GM21576 (cell line): ENCODE data around the gene TTYH3.
"Not testable (repeated sequence)": the region's sequence is repeated elsewhere in the genome, so short reads cannot be mapped to it uniquely, and the experiment has no call there.

ENCODE experiments used
- ATAC-seq: cut with Tn5 transposase; IDR thresholded peaks from one replicate; pipeline ENCODE4 v1.9.1; 2021; ENCODE audit warnings: mild to moderate bottlenecking, moderate library complexity; ENCODE audit not compliant: unreplicated experiment

TTYH3 gene

DNA sequence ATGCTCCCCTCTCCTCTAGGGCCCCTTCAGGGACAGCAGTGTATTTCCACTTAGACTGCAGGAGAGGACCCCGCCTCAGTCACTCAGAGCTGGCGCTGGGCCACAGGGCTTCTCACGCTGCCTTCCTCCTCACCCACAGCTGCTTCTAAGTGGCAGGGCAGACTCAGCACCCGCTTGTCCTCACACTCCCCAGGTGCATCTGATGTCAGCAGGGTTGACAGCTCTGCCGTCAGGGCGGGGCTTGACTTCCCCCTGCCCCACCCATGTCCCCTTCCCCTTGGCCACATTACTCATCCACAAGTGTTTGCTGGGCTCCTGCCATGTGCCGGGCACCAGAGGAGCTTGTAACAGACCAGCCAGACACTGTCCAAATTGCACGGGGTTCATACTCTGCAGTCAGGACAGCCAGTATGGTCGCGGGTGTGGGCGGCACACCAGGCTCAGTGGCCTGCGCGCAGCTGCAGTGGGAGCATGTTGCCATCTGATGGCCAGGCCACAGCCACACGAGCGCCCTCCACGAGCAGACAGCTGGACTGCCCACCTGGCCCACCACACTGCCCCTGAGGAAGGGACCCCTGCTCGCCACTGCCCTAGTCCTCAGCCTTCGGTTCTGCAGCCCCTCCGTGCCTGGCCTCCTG, 29.3 kb upstream of the TTYH3 start:
- ATAC-seq, result no peak

DNA sequence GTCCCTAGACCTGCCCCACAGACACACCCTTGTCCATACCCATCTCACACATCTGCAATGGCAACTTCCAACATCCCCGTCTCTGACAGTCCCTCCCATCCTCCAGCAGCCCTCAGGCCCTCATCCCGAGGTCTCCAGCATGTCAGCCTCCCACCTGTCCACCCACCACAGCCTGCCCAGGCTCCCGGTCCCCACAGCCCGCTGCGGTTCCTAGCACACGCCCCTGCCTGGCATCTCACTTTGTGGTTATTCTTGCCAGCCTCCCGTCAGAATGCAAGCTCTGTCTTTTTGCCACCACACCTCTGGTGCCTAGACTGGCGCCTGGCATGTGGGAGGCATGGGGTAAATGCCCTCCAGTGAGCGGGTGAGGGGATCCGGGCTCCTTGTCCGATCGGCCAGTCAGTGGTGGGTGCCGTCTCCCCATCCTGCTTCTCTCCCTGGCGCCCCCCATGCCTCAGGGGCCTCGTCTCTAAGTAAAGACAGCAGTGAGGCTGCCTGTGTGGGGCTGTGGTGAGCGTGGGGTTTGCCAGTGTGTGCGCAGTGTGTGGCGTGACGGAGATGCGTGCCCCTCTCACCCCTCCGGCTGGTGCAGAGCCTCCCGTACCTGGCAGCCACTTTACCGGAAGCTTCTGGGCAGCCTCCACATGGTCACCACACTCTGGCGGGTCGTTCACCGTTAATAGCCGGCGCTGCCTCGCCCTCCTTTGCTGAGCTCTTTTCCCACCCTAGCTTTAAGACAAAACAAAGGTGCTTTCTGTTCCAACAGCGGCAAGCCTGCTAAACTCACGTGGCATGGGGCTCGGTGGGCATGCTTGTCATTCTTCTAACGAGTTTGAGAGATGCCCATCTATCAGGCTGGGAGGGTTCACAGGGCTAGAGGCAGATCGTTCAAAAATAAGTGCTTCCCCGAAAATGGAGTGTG, 28.5 kb upstream of the TTYH3 start:
- no peak for ATAC-seq

DNA sequence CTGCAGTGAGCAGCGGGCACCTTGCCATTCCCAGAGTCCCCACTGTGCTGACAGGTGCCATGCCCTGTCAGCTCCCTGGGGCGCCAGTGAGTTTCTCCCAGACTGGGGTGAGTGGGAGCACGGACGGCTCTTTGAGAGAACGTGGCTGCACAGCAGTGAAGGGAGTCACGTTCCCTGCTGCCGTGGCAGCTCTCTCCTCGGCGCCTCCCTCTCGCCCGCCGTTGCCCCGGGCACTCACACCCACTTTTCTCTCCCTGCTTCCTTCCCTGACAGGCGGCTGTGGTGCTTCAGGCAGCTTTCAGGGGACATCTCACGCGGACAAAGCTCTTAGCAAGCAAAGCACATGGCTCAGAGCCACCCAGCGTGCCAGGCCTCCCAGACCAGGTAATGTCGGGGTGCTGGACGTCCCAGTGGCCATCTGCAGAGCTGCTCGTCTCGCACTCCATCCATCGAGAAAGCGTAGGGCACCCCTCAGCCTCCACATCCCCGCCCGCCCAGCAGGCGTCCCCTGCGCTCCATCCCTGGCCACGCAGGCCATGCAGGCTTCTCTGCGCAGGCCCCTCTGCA, 27.1 kb upstream of the TTYH3 start:
- no peak for ATAC-seq

DNA sequence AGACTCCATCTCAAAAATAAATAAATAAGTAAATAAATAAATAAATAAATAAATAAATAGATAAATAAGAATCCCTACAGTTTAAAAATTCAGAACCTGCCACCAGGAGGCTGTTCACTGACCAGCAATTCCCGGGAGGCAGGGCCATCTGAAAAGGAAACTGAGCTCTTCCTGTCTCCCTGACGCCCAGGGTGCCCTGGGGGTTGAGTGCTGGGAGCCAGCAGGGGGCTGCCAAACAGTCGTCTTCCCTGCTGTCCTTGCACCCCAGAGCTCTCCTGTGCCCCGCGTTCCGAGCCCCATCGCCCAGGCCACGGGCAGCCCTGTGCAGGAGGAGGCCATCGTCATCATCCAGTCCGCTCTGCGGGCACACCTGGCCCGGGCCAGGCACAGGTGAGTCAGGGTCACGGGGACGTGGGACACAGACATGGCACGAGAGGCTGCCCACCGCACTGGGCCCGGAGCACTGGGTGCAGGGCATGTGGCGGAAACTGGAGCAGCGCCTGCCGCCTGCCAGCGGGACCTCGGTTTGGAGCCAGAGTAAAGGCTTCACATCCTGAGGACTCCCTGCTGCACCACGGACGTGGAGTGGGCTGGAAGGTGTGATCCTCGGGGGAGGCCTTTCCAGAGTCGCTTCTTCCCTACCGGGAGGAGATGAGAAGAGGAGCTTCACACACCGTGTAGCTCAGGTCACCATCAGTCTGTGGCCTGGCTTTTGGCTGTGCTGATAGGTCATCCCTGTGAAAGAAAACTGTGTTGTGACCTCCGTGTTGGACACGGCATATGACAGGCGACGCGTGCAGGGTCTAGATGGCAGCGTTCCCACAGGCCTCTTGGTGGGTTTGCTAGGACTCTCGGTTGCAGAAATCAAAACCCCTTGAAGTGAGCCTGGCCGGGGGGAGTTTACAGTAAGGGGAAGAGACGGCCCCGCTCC, 25.9 kb upstream of the TTYH3 start:
- no peak for ATAC-seq

DNA sequence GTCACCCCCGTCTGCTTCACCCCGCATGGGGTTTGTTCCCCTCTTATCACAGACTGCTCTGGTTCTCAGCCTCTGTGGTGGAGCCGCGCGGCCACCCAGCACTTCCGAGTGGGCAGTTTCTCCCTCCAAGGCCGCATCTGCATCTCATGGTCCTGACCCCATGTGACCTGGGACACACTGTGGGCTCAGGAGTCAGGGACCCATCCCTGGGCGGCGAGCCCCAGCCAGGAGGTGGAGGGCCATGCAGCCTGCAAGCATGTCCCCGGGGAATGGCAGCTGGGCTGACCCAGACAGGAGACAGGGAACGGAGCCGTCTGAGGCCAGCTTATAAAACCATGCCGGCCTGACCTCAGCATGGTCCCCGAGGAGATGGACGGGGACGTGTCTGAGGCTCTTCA, 25.2 kb upstream of the TTYH3 start:
- no peak for ATAC-seq

DNA sequence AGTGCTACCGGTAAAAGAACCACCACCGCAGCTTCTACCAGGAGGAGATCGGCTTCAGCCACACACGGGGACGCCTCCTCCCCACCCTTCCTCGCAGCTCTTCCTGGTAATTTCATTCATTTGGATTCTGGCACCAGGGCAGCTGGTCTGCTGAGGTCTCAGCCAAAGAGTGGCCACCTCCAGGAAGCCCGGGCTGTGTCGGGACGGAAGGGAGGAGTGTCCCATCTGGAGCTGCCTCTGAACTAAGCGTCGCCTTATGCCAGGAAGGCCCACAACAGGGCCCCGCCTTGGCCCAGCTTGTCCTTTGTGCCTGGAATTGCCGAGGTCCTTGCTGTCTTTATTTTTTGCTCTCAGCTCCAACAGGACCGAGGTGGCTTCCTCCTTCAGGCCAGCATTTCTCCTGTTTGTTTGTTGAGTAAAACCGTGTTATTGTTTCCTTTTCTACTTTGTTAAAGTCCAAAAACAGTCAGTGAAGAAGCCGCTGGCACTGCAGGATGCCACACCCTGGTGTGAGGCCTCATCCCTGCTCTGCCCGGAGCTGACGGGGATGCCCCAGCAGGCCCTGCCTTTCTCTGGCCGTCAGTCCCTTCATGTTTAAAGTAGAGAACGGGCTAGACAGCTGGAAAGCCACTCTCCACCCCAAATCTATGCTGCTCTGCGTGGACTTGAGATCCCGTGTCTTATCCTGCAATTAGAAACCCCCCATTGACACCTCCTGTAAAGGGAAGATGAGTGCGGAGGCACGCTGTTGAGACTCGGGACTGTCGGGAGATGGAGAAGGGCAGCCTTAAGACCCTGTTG, 24.5 kb upstream of the TTYH3 start:
- no peak for ATAC-seq

DNA sequence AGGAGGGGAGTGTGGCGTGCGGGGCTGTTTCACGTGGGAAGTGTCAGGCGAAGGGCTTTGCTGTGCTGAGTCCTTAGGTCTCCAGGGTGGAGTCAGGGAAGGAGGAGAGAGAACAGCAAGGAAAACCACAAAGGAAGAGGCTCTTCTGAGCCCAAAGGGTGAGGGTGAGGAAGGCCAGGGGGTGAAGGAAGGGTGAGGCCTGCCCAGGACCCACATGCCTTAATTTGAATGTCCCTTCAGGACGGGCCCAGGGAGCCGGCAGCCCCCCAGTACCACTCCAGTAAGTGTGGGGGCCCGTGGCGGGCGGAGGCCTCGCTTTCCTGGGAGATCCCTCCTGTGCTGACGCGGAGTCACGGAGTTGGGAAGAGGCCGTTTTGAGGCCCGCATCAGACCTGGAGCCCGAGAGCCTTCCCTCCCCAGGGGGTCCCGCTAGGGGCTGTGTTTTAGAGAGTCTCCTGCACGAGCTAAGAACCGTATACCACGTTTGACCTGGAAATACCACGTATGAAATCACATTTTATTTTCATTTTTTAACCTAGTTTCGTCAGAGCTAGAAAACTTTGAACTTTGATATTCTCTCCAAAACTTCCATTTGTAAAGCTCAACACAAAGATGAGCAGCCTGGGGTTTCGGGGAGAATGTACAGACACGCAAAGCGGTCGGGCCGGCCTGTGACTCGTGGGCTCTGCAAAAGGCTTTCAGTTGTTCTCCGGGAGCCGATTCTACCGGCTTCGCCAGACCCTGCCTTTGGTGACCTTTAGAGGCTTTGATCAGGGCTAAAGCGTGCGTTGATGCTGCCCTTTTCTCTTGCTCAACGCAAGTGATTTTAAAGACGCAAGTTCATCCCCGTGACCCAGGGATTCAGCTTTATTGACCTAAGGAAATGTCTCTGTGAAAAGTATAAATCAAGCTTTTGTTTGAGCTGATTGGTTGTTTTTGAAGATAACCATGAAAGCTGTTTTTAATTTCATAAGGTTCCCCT, 23.6 kb upstream of the TTYH3 start:
- no peak for ATAC-seq

DNA sequence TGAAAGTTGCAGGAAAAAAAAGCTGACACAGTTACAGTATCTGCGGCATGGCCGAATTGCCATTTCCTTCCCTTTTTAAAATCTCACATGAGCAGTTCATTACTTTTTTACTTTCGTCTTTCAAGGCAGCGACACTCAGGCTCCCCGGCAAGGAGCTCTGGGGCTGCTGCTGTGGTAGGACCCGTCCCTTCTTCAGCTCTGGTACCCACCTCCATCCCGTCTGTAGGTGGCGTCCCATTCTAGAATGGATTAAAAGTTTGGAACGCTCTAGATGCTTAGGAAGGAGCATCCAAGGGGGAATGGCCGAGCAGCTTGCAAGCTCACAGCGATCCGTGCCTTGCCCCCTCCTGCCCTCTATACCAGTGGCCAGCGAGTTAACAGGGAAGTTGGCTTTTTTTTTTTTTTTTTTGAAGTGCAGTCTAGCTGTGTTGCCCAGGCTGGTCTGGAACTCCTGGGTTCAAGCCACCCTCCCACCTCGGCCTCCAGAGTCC, 22.8 kb upstream of the TTYH3 start:
- peak; percentile 69 for ATAC-seq

DNA sequence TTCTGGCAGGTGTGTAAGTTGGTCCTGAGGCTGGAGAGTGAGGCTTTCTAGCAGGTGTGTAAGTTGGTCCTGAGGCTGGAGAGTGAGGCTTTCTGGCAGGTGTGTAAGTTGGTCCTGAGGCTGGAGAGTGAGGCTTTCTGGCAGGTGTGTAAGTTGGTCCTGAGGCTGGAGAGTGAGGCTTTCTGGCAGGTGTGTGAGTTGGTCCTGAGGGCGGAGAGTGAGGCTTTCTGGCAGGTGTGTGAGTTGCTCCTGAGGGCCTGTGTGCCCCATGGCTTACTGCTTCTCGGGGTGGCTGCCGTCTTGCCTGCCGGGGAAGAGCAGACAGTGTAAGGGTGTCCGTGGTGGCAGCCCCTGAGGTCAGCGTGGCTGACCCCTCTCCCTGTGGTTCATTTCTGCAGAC, 22.1 kb upstream of the TTYH3 start:
- ATAC-seq, result not testable (repeated sequence)

DNA sequence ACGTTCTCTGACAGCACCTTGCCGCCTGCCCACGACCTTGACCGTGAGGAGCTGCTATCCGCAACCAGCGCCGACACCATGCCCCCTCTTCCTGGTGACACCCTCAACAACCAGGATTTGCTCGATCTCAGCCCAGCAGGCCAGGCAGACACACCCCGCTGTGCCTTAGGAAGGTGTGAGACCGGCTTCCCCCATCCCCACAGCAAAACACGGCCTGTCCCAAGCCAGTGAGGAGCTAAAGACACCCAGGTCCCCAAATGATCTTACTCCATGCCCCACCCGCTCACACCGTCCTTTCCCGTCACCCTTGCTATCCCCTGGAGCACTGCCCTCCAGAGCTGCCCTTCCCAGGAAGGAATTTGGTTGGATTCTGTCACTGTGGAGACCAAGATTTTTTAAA, 21.3 kb upstream of the TTYH3 start:
- ATAC-seq, result no peak

DNA sequence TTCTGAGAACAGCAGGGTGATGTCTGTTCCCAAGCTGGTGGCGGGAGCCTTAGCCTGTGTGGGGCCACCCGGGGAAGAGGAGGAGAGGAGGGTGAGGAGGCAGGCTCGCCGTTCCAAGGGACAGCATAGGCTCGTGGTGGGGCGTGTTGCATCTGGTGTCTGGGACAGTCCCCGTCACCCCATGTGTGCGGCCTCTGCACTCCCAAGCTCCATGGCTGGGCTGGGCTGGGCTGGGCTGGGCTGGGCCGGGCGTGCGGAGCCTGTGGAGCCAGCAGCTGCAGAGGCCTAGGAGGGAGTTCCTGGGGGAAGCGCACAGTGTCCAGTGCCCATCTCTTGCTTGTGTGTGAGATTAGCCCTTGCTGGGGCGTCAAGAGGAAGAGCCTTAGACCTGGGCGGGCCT, 20.9 kb upstream of the TTYH3 start:
- ATAC-seq, result no peak

DNA sequence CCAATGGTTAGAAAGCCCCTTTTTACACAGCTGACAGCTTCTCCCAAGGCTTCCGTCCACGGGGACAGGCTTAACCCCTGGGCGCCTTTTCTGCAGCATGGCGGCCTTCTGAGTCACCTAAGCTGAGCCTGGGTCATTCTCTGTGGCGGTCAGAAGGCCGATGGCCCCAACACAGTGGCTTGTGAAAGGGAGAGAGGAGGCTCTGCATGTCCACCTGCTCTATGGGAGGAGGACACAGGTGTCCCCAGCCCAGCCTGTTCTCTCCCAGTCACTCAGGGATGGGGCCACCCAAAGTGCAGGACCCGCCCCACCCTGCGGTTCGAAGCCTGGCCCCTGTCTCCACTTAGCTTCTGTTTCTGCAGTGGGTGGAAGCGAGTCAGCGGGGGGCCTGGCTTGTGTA, 20.4 kb upstream of the TTYH3 start:
- no peak for ATAC-seq

DNA sequence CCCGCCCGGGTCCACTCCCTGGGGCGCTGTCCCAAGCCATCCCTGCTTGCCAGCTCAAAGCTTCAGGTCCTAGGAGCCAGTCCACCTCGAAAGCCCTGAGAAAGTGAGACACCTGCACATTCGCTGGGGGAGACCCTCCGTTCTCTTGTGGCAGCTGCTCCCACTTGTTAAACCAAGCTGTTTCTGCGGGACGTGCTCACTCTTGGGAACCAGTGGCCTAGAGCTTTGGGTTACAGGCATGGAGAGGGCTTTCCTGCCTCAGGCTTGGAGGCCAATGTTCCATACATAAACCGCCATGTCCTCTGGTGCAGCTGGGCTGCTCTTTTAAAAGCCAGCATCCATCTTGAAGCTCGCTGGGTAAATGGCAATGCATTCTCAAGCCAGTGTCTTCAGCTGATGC, 19.9 kb upstream of the TTYH3 start:
- ATAC-seq, result no peak

DNA sequence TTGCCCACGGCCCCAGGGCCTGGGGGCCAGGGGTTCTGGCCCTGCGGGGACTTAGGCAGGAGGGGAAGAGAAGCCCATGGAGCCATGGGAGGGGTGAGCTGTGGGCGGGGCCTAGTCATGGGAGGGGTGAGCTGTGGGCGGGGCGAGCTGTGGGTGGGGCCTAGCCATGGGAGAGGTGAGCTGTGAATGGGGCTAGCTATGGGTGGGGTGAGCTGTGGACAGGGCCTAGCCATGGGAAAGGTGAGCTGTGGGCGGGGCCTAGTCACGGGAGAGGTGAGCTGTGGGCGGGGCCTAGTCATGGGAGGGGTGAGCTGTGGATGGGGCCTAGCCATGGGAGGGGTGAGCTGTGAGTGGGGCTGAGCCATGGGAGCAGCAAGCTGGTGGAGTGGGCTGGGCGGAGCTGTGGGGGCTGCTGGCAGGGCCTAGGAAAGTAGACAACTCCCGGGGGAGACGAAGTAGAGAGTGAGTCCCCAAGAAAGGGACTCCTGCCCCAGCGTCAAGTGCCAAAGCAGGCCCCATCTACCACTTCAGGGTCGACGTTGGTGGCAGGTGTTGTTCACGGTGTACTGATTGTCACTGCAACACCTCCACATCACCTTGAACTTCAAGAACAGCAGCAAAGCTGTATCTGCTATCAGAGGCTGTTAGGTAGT, 19.2 kb upstream of the TTYH3 start:
- no peak for ATAC-seq

DNA sequence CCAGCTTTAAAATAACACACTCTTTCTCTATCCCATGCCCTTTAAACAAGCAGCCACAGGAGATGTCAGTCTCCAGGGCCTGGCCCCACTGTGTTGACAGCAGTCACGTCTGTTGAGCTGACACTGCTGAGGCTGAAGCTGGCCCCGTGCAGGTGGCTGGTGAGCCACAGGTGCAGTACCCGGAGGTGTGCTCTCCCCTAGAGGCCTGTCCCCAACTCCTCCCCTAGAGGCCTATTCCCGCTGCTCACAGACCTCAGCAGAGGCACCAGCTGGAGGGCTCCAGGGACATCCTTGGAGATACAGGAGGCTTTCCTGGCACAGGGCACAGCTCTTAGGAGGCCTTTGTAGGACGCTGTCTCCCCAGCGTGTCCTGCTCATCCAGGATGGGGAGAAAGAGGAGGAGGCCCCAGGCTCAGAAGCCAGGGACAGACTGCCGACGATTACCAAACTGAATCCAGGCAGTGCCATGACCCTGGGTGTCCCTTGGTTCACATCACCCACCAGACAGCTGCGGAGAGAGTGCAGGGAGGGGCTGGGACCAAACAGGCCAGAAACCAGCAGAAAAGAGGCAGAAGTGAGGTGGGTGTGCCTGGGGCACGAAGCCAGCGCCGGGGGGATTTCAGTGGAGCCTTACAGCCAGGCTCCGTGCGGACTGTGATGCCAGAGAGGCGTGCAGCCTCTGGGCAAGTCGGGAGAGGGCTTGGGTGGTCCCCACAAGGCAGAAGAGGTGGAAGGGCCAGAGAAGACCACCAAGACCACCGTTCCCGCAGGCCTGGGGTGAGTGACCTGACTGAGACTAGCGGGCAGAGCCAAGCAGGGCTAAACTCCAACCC, 18.5 kb upstream of the TTYH3 start:
- ATAC-seq, result no peak

DNA sequence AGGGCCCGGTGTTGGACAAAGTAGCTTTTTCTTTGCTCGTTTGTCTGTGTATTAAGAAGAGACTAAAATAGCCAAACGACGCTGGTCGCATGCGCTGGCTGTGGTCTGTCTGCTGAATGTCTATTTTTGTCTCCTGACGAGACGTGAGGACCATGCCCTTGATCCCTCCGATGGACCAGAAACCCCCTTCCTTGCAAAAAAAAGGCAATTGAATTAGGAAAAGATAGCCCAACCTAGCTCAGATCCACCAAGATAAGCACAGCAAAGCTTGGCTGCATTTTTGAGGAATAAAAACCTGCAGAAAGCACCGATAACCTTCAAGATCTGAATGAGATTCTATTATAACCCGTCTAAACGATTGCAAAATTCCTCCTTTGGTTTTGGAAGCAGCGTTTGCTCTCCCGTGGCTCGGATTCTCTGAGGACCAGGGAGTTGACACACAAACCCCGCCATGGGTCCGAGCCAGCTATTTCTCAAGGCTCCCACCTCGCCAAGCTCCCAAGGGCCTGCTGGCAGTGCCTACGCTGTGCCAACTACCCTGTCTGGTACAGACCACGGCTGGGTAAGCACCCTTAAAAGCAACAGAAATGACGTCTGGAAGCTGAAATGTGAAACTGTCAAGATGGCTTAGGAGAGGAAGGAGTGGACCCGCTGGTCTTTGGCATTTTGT, 17.7 kb upstream of the TTYH3 start:
- ATAC-seq, result no peak
